ENCODE results near the gene RFT1.

Gene RFT1

DNA sequence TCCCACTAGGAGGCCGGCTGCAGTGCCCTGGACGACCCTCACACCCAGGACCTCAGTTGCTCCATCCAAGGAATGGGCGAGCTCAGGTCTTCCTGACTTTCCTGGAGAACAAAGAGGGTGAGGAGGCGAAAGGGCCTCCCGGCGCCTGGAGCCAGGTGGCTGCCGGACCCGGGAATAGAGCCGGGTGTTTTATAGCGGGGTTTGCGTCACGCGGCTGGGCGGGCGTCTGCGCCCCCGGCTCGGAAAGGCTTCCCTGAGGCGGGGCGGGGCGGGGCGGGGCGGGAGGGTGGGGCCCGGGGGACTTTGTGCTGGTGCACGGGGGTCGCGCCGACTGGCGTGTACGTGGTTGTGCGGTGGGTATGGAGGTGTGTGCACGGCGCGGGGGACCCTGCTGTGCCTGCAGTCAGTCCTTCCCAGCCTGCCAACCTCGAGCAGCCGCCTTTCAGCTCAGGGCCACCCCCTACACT, 26.2 kb upstream of the RFT1 start:
- no peak overlapping the region for H2AFZ ChIP-seq (ENCODE audit: low read depth, low read length)
- H3K4me1 ChIP-seq (ENCODE audit: low read length) = peaks cover 20% of the 10 kb centered on the region
- no peak overlapping the region for H3K27ac ChIP-seq (ENCODE audit: low read length)
- H3K4me2 ChIP-seq (ENCODE audit: low read length) = no peak overlapping the region
- H3K27me3 ChIP-seq (ENCODE audit: low read depth, low read length) = peaks cover 14% of the 10 kb centered on the region
- no peak for TF ChIP-seq CTCF (IDR thresholded peaks at IDR 0.05; ENCODE audit: low read depth, low read length)
- no peak for TF ChIP-seq EZH2phosphoT487 (IDR thresholded peaks at IDR 0.05; ENCODE audit: low read depth)
- no peaks in the 10 kb centered on the region; the same call in 1 of the 2 replicates for H4K20me1 ChIP-seq (ENCODE audit: insufficient read depth, low read length)
- no peak overlapping the region for H3K9ac ChIP-seq (ENCODE audit: low read length)
- no peaks in the 10 kb centered on the region for H3K36me3 ChIP-seq (replicated peaks; ENCODE audit: low read depth, low read length)
- H3K79me2 ChIP-seq (ENCODE audit: low read length) = peaks cover 3% of the 10 kb centered on the region
- no peak overlapping the region for H3K4me3 ChIP-seq (ENCODE audit: low read length)
- H3K9me3 ChIP-seq (ENCODE audit: insufficient read depth, low read length) = no peaks in the 10 kb centered on the region

DNA sequence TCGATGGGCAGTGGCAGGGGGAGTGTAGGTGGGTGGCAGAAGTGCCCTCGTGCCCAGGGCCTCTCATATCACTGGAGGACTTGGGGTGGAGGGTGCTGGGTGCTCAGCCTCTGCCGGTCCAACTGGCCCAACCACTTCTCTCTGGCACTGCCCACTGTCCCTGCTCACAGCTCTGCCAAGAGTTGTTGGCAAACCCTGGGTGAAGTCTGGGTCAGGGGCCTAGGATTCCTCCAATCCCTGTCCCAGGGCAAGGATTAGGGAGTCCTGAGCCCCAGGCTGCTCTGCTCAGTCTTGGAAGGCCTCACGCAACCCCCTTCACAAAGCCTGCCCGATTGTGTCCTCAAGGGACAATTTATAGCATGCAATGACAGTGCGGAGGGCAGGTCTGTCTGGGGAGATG, 25.5 kb upstream of the RFT1 start:
- Histone ChIP-seq H3K27me3 (ENCODE audit: low read depth, low read length) (peaks cover 14% of the 10 kb centered on the region), H3K36me3 (replicated peaks; ENCODE audit: low read depth, low read length) (no peaks in the 10 kb centered on the region), H3K27ac (ENCODE audit: low read length) (no peak overlapping the region), H3K79me2 (ENCODE audit: low read length) (no peaks in the 10 kb centered on the region; the same call in 1 of the 2 replicates), H4K20me1 (ENCODE audit: insufficient read depth, low read length) (no peaks in the 10 kb centered on the region; the same call in 1 of the 2 replicates), H3K4me2 (ENCODE audit: low read length) (no peak overlapping the region), H3K9ac (ENCODE audit: low read length) (no peak overlapping the region), H3K4me1 (ENCODE audit: low read length) (peaks cover 20% of the 10 kb centered on the region), H3K4me3 (ENCODE audit: low read length) (no peak overlapping the region), H2AFZ (ENCODE audit: low read depth, low read length) (no peak overlapping the region), H3K9me3 (ENCODE audit: insufficient read depth, low read length) (no peaks in the 10 kb centered on the region)
- TF ChIP-seq CTCF (IDR thresholded peaks at IDR 0.05; ENCODE audit: low read depth, low read length) = no peak
- TF ChIP-seq EZH2phosphoT487 (IDR thresholded peaks at IDR 0.05; ENCODE audit: low read depth) = no peak

DNA sequence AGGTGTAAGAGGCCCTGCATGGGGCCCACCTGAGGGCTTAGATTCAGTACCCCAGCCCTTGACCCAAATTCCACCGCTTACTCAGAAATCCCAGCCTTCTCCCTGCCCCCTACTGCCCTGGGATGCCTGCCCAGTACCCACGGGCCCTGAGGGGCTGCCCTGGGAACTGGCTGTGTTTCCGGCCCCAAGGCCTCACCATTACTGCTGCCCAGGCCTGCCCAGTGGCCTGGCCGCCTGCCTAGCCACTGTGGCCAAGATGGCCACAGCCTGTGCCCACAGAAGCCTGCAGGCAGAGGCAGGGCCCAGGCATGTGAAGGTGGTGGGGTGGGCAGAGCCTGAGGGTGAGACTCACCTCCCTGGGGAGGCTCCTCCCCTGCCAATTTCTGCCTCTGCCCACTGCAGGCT, 24.6 kb upstream of the RFT1 start:
- H2AFZ ChIP-seq (ENCODE audit: low read depth, low read length) = no peak overlapping the region
- no peak overlapping the region for H3K4me3 ChIP-seq (ENCODE audit: low read length)
- H3K4me1 ChIP-seq (ENCODE audit: low read length) = peaks cover 15% of the 10 kb centered on the region

GRCh38 chr3:53153980-53154379, 23.7 kb upstream of the RFT1 start:
- peaks cover 9% of the 10 kb centered on the region for H3K4me1 ChIP-seq (ENCODE audit: low read length)
- no peak overlapping the region for H3K4me2 ChIP-seq (ENCODE audit: low read length)

More for the DNA sequence above, 24.6 kb upstream of the RFT1 start:
- Histone ChIP-seq H3K27me3 (ENCODE audit: low read depth, low read length) (peaks cover 10% of the 10 kb centered on the region), H3K9me3 (ENCODE audit: insufficient read depth, low read length) (no peaks in the 10 kb centered on the region), H3K27ac (ENCODE audit: low read length) (no peak overlapping the region), H3K36me3 (replicated peaks; ENCODE audit: low read depth, low read length) (no peaks in the 10 kb centered on the region), H4K20me1 (ENCODE audit: insufficient read depth, low read length) (no peaks in the 10 kb centered on the region), H3K9ac (ENCODE audit: low read length) (no peak overlapping the region), H3K79me2 (ENCODE audit: low read length) (no peaks in the 10 kb centered on the region), H3K4me2 (ENCODE audit: low read length) (no peak overlapping the region)
- TF ChIP-seq CTCF (IDR thresholded peaks at IDR 0.05; ENCODE audit: low read depth, low read length) (no peak), EZH2phosphoT487 (IDR thresholded peaks at IDR 0.05; ENCODE audit: low read depth) (no peak)

More at GRCh38 chr3:53153980-53154379, 23.7 kb upstream of the RFT1 start:
- no peak overlapping the region for H3K9ac ChIP-seq (ENCODE audit: low read length)
- H3K79me2 ChIP-seq (ENCODE audit: low read length) = no peaks in the 10 kb centered on the region
- H3K9me3 ChIP-seq (ENCODE audit: insufficient read depth, low read length) = no peaks in the 10 kb centered on the region
- no peaks in the 10 kb centered on the region for H3K36me3 ChIP-seq (replicated peaks; ENCODE audit: low read depth, low read length)
- H2AFZ ChIP-seq (ENCODE audit: low read depth, low read length) = no peak overlapping the region
- TF ChIP-seq EZH2phosphoT487 (IDR thresholded peaks at IDR 0.05; ENCODE audit: low read depth) = no peak
- no peak for TF ChIP-seq CTCF (IDR thresholded peaks at IDR 0.05; ENCODE audit: low read depth, low read length)
- H3K27ac ChIP-seq (ENCODE audit: low read length) = no peak overlapping the region
- H3K4me3 ChIP-seq (ENCODE audit: low read length) = no peak overlapping the region
- H4K20me1 ChIP-seq (ENCODE audit: insufficient read depth, low read length) = no peaks in the 10 kb centered on the region
- peaks cover 7% of the 10 kb centered on the region; the same call in 1 of the 2 replicates for H3K27me3 ChIP-seq (ENCODE audit: low read depth, low read length)

All from OCI-LY3 (cell line).